Endothelial cell of umbilical vein (primary cell): ENCODE measurements around the gene PIEZO2. TPM values are rescaled to one million over a fixed set of nuclear protein-coding genes. Genes with fewer than 3 reads are reported as not detected.

Experiments used
- BruUV-seq: library from RNA; stranded (reverse); fragments of 400-500 nt; replicated peaks from 2 replicates; lab custom pipeline; 2021; lab: Mats Ljungman, UMichigan
- CTCF ChIA-PET: fragments of 300-600, 350-600 bp; sonication (Branson Sonifier 250); formaldehyde crosslinking; loops from one replicate; lab custom pipeline; 2021; ENCODE audit warnings: antibody characterized with exemption, inconsistent platforms; lab: Charles Lee
- POLR2A ChIA-PET: fragments of 300-600, 350-600 bp; sonication (Branson Sonifier 250); formaldehyde crosslinking; loops from one replicate; lab custom pipeline; 2021; ENCODE audit warnings: antibody characterized with exemption, inconsistent platforms; lab: Charles Lee
- DNase-seq: peaks from one replicate; pipeline ENCODE4 v3.0.0-alpha.2; 2011; ENCODE audit warnings: low read depth, low spot score
- FAIRE-seq: peaks from 2 replicates; lab custom pipeline; 2011; peaks lifted over from hg19 to GRCh38; lab: Jason Lieb, UNC
- H2AFZ ChIP-seq: 2 replicates; pipeline ENCODE4 v1.6.0; 2012; ENCODE audit warnings: low read depth, low read length, control low read depth, inconsistent platforms
- H3K27ac ChIP-seq: 2 replicates; pipeline ENCODE4 v1.5.1; 2011; ENCODE audit warnings: low read depth, mild to moderate bottlenecking, control low read depth, low read length, moderate library complexity; ENCODE audit not compliant: insufficient read depth
- H3K27me3 ChIP-seq, 2 experiments: 2 replicates each; pipeline versions ENCODE4 v1.6.0 to v1.6.1; 2011; ENCODE audit warnings: low read length in 2 of 2, mixed read lengths in 1 of 2; ENCODE audit not compliant: control insufficient read depth in 2 of 2, insufficient read depth in 2 of 2
- H3K36me3 ChIP-seq, 2 experiments: 2 replicates in 1 of 2; 3 replicates in 1 of 2; pipeline ENCODE4 v1.5.1; 2011; ENCODE audit warnings: low read length in 2 of 2, mild to moderate bottlenecking in 1 of 2, moderate library complexity in 1 of 2; ENCODE audit not compliant: control insufficient read depth in 2 of 2, insufficient read depth in 2 of 2; ENCODE audit errors: extremely low read depth in 1 of 2
- H3K4me1 ChIP-seq: 3 replicates; pipeline ENCODE4 v1.5.1; 2011; ENCODE audit warnings: mild to moderate bottlenecking, low read length; ENCODE audit not compliant: control insufficient read depth, insufficient read depth; ENCODE audit errors: extremely low read depth
- H3K4me2 ChIP-seq: 2 replicates; pipeline ENCODE4 v1.6.1; 2011; ENCODE audit warnings: low read length, control low read depth, mixed read lengths; ENCODE audit not compliant: insufficient read depth
- H3K4me3 ChIP-seq, 3 experiments: fragments of 200-600 bp in 1 of 3; sonication (generic), shearing (Covaris generic) in 1 of 3; replicated peaks in 1 of 3; 2 replicates each; pipeline ENCODE4 v1.5.1; 2011 to 2016; ENCODE audit warnings: control low read depth in 3 of 3, low read length in 3 of 3, mild to moderate bottlenecking in 2 of 3, inconsistent platforms in 1 of 3, low read depth in 1 of 3, moderate library complexity in 1 of 3; ENCODE audit not compliant: insufficient read depth in 1 of 3
- H3K79me2 ChIP-seq: 2 replicates; pipeline ENCODE4 v1.6.0; 2012; ENCODE audit warnings: low read length, inconsistent platforms; ENCODE audit not compliant: control insufficient read depth, insufficient read depth
- H3K9ac ChIP-seq: replicated peaks from 2 replicates; pipeline ENCODE3; 2011; ENCODE audit warnings: low read length, control low read depth; ENCODE audit not compliant: insufficient read depth; ENCODE audit errors: extremely low read depth
- H3K9me1 ChIP-seq: replicated peaks from 3 replicates; pipeline ENCODE4 v1.6.0; 2011; ENCODE audit warnings: mild to moderate bottlenecking, low read length; ENCODE audit not compliant: control insufficient read depth, insufficient read depth; ENCODE audit errors: extremely low read depth
- H3K9me3 ChIP-seq: replicated peaks from 2 replicates; pipeline ENCODE4 v1.5.1; 2012; ENCODE audit warnings: low read length, inconsistent platforms; ENCODE audit not compliant: control insufficient read depth, insufficient read depth
- H4K20me1 ChIP-seq: replicated peaks from 2 replicates; pipeline ENCODE3; 2011; ENCODE audit warnings: mild to moderate bottlenecking, low read length; ENCODE audit not compliant: control insufficient read depth, insufficient read depth; ENCODE audit errors: extremely low read depth
- FOS ChIP-seq: IDR thresholded peaks from 2 replicates; pipeline ENCODE4 v1.6.1; 2011; ENCODE audit warnings: mild to moderate bottlenecking, low read length, moderate library complexity, borderline replicate concordance; ENCODE audit not compliant: insufficient read depth
- MYC ChIP-seq: IDR thresholded peaks from one replicate; pipeline ENCODE4 v1.6.1; 2011; ENCODE audit warnings: mild to moderate bottlenecking, low read depth, low read length
- POLR2A ChIP-seq: IDR thresholded peaks from 2 replicates; pipeline ENCODE4 v1.6.1; 2012; ENCODE audit warnings: low read depth, mild to moderate bottlenecking, control low read depth, low read length
- dilution Hi-C: fragments of 300-500 bp; cut with MboI; formaldehyde crosslinking; loops from one replicate; pipeline ENCODE4 v1.15.0; 2019; ENCODE audit warnings: low sequenced_read_pairs; ENCODE audit not compliant: extremely low pct_ligation_motif_present
- intact Hi-C: fragments of 100-400 bp; cut with micrococcal nuclease; formaldehyde crosslinking; loops from one replicate; pipeline ENCODE4 v1.10.0; 2022
- polyA plus RNA-seq, 4 experiments: library from polyadenylated mRNA; depleted of rRNA in 3 of 4; stranded (reverse) in 3 of 4; unstranded in 1 of 4; fragments of >200 nt; gene quantifications; 2 replicates each; pipeline versions ENCODE4 v1.2.1 to v1.2.3, GENCODE V29; 2011 to 2012; ENCODE audit warnings: missing spikeins in 1 of 4
- total RNA-seq: library from RNA; stranded (reverse); gene quantifications from 2 replicates; pipeline ENCODE4 v1.2.3, GENCODE V29; 2021
- TF ChIP-seq, protein P1 (sequence below): IDR thresholded peaks from 2 replicates; pipeline ENCODE4 v1.6.1; 2011; ENCODE audit not compliant: insufficient read depth, insufficient read length

PIEZO2 gene
- total and polyA plus RNA-seq, 2 donors (not counting 3 experiments of a cell fraction or from before 2014, with no cell fraction given): 1.7 to 11.2 TPM

DNA sequence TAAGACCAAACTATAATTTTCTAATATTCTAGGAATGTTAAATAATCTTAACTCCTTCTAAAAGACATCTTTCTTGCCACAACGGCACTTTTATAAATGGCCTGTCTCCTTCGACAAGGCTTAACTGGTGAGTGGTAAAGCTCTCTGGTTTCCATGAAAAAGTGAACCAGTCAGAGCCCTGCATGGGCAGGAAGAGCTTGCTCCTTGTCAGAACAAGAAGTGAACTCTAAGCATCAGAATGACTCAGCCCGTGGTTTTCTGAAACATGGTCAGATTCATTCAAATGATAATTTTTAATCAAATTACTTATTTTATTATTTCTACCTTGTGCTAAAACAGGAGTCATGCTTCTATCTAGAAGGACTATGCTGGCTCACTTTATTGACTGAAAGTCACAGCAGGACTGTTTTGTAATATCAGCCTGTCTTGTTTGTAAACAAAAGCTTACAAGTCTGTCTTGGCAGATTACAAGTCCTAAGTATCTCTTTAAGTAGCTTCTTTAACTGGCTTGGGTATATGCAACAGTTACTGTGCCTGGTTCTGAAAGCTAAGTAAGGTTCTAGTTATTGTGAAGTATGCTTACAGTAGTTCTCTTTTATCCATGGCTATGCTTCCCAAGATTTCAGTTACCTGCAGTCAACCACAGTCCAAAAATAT, 378.2 kb downstream of the PIEZO2 start:
- FAIRE-seq: no peak
- DNase-seq: no peak

DNA sequence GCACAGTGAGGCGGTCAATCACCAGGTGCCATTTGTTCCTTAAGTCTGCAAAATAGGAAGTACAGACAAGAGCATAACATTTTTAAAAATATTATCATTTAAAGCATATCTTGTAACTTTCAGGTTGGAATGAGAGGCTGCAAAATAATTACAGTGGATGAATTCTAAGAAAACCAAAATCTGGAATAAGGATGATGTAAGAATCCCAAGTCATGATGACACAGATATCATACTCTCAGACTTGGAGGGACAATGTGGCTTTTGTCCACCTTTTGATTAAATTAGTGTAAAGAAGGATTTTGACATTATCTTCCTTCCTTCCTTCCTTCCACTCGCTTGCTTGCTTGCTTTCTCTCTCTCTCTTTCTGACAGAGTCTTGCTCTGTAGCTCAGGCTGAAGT, 379.1 kb downstream of the PIEZO2 start:
- POLR2A ChIA-PET: no interaction called here
- no peak for FAIRE-seq

More for the DNA sequence above, 378.2 kb downstream of the PIEZO2 start:
- Histone ChIP-seq H3K9ac (no peak overlapping the region), H3K4me3 (no peak overlapping the region), H3K79me2 (no peaks in the 10 kb centered on the region), H3K9me1 (no peaks in the 10 kb centered on the region), H3K4me1 (no peaks in the 10 kb centered on the region), H3K27me3 (no peaks in the 10 kb centered on the region), H3K4me2 (no peak overlapping the region), H2AFZ (no peak overlapping the region), H3K27ac (no peak overlapping the region), H4K20me1 (no peaks in the 10 kb centered on the region), H3K36me3 (no peaks in the 10 kb centered on the region), H3K9me3 (no peaks in the 10 kb centered on the region)
- dilution Hi-C loops: no loop called here
- CTCF ChIA-PET: interaction anchor here (2.8 kb wide), 1 partner anchor 16 kb away, joined by 13 read pairs; no protein-coding TSS in a partner anchor
- BruUV-seq: no TSS peak
- POLR2A ChIA-PET: no interaction called here
- intact Hi-C loops: no loop called here
- TF ChIP-seq, protein P1, sequence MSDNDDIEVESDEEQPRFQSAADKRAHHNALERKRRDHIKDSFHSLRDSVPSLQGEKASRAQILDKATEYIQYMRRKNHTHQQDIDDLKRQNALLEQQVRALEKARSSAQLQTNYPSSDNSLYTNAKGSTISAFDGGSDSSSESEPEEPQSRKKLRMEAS: no peak
- TF ChIP-seq FOS (peak; percentile 16), MYC (no peak)

More for the DNA sequence above, 379.1 kb downstream of the PIEZO2 start:
- dilution Hi-C loops: no loop called here
- Histone ChIP-seq H3K27ac (no peak overlapping the region), H4K20me1 (no peaks in the 10 kb centered on the region), H3K9me3 (no peaks in the 10 kb centered on the region), H3K9me1 (no peaks in the 10 kb centered on the region), H3K79me2 (no peaks in the 10 kb centered on the region), H3K36me3 (no peaks in the 10 kb centered on the region), H3K4me3 (no peak overlapping the region), H3K4me1 (no peaks in the 10 kb centered on the region), H3K4me2 (no peak overlapping the region), H3K27me3 (no peaks in the 10 kb centered on the region), H2AFZ (no peak overlapping the region), H3K9ac (no peak overlapping the region)
- CTCF ChIA-PET: interaction anchor here (2.8 kb wide), 1 partner anchor 17 kb away, joined by 13 read pairs; no protein-coding TSS in a partner anchor
- TF ChIP-seq POLR2A: no peak
- intact Hi-C loops: no loop called here
- DNase-seq: no peak
- no TSS peak for BruUV-seq
